SH-SY5Y (cell line): ENCODE measurements around the gene XRRA1.

ENCODE experiments used
- GATA2 ChIP-seq: IDR thresholded peaks from 2 replicates; pipeline ENCODE4 v1.6.1; 2011; ENCODE audit warnings: mild to moderate bottlenecking, low read depth, low read length
- GATA3 ChIP-seq: IDR thresholded peaks from 2 replicates; pipeline ENCODE4 v1.6.1; 2011; ENCODE audit warnings: low read depth, mild to moderate bottlenecking, low read length, moderate library complexity

- TF ChIP-seq GATA2, result no peak
- no peak for TF ChIP-seq GATA3
Observed at GRCh38 chr11:74819400-74819799, 129.5 kb downstream of the XRRA1 start.
